GM20000 (cell line): ENCODE data around the gene MYRFL.

Experiments
- DNase-seq: peaks from one replicate; pipeline ENCODE4 v3.0.0; 2012; ENCODE audit warnings: low spot score
- CTCF ChIP-seq: IDR thresholded peaks from 2 replicates; pipeline ENCODE4 v1.5.1; 2012; ENCODE audit warnings: mild to moderate bottlenecking, control low read depth; ENCODE audit errors: extremely low read depth, missing control alignments

The MYRFL gene

GRCh38 chr12:69931569-69931968 lies 106.5 kb downstream of the MYRFL start:
- no peak for DNase-seq
- no peak for TF ChIP-seq CTCF

- DNase-seq, result no peak
- no peak for TF ChIP-seq CTCF
Measured at GRCh38 chr12:69932154-69932553, 107.1 kb downstream of the MYRFL start.

- TF ChIP-seq CTCF, result no peak
- DNase-seq, result peak; percentile 16
Measured at GRCh38 chr12:69932676-69933552, 107.9 kb downstream of the MYRFL start.

- no peak for DNase-seq
- no peak for TF ChIP-seq CTCF
Measured at GRCh38 chr12:69934011-69934410, 109.0 kb downstream of the MYRFL start.

GRCh38 chr12:69935651-69936100 lies 110.6 kb downstream of the MYRFL start:
- no peak for DNase-seq
- TF ChIP-seq CTCF, result no peak

- TF ChIP-seq CTCF, result no peak
- DNase-seq, result no peak
Measured at GRCh38 chr12:69936214-69936731, 111.2 kb downstream of the MYRFL start.

GRCh38 chr12:69936766-69937165 lies 111.7 kb downstream of the MYRFL start:
- no peak for DNase-seq
- TF ChIP-seq CTCF, result no peak
